Hepatocyte (in vitro differentiated cells): ENCODE measurements around the gene GUF1. TPM values are rescaled to one million over a fixed set of nuclear protein-coding genes. Genes with fewer than 3 reads are reported as not detected.

Source experiments
- DNase-seq: peaks from one replicate; pipeline ENCODE4 v3.0.0-alpha.2; 2016; ENCODE audit warnings: low spot score
- H2AFZ ChIP-seq: fragments of 200-600 bp; sonication (generic); 2 replicates; pipeline ENCODE4 v1.6.0; 2016; ENCODE audit warnings: antibody characterized with exemption, mild to moderate bottlenecking
- H3K27ac ChIP-seq: fragments of 200-600 bp; sonication (generic); 2 replicates; pipeline ENCODE4 v1.5.1; 2016; ENCODE audit warnings: mild to moderate bottlenecking
- H3K27me3 ChIP-seq: fragments of 200-600 bp; sonication (generic); 2 replicates; pipeline ENCODE4 v1.6.1; 2016
- H3K36me3 ChIP-seq: fragments of 200-600 bp; sonication (generic); replicated peaks from 2 replicates; pipeline ENCODE4 v1.5.1; 2016; ENCODE audit warnings: low read depth; ENCODE audit not compliant: insufficient read depth
- H3K4me1 ChIP-seq: fragments of 200-600 bp; sonication (generic); 2 replicates; pipeline ENCODE4 v1.5.1; 2016; ENCODE audit warnings: mild to moderate bottlenecking, moderate library complexity; ENCODE audit not compliant: insufficient read depth
- H3K4me2 ChIP-seq: fragments of 200-600 bp; sonication (generic); 2 replicates; pipeline ENCODE4 v1.6.0; 2016
- H3K4me3 ChIP-seq: fragments of 200-600 bp; sonication (generic); 2 replicates; pipeline ENCODE4 v1.5.1; 2016; ENCODE audit warnings: mild to moderate bottlenecking
- H3K79me2 ChIP-seq: fragments of 200-600 bp; sonication (generic); 2 replicates; pipeline ENCODE4 v1.6.0; 2017; ENCODE audit warnings: mild to moderate bottlenecking
- H3K9me2 ChIP-seq: fragments of 200-600 bp; sonication (generic); replicated peaks from 2 replicates; pipeline ENCODE4 v1.6.0; 2017; ENCODE audit warnings: mild to moderate bottlenecking; ENCODE audit not compliant: insufficient read depth
- H3K9me3 ChIP-seq: fragments of 200-600 bp; sonication (generic); 2 replicates; pipeline ENCODE4 v1.5.1; 2016; ENCODE audit warnings: low read depth, mild to moderate bottlenecking
- H4K20me1 ChIP-seq: fragments of 200-600 bp; sonication (generic); 2 replicates; pipeline ENCODE4 v1.6.0; 2016; ENCODE audit warnings: mild to moderate bottlenecking; ENCODE audit not compliant: insufficient read depth, poor library complexity, severe bottlenecking
- CTCF ChIP-seq: fragments of 200-600 bp; sonication (generic); IDR thresholded peaks from 2 replicates; pipeline ENCODE4 v1.5.1; 2016; ENCODE audit warnings: antibody characterized with exemption, mild to moderate bottlenecking; ENCODE audit not compliant: poor library complexity
- EZH2 ChIP-seq: fragments of 200-600 bp; sonication (generic); IDR thresholded peaks from 2 replicates; pipeline ENCODE4 v1.6.1; 2016; ENCODE audit warnings: antibody characterized with exemption, mild to moderate bottlenecking, borderline replicate concordance
- EZH2phosphoT487 ChIP-seq: fragments of 200-600 bp; sonication (generic); IDR thresholded peaks from one replicate; pipeline ENCODE4 v1.6.1; 2018; ENCODE audit warnings: antibody characterized with exemption, mild to moderate bottlenecking, low read depth, moderate library complexity; ENCODE audit not compliant: unreplicated experiment, severe bottlenecking
- WGBS: methylation state at CpG from one replicate; pipeline ENCODE4 v1.1.6; 2016; ENCODE audit warnings: low lambda C conversion rate; ENCODE audit errors: missing lambda C conversion rate; 5-methylcytosine and 5-hydroxymethylcytosine counted together
- polyA plus RNA-seq: library from polyadenylated mRNA; unstranded; fragments of >200 nt; fragmentation: Nextera tagmentation; extraction: Ambion mirVana; gene quantifications from 2 replicates; pipeline ENCODE4 v1.2.1, GENCODE V29; 2016
- total RNA-seq: library from RNA; depleted of rRNA; stranded (reverse); fragments of >200 nt; gene quantifications from 2 replicates; pipeline ENCODE4 v1.2.3, GENCODE V29; 2014

The GUF1 gene
- total RNA-seq (16.4 and 17.5 TPM in 2 replicates), polyA plus RNA-seq (10.9 and 13.7 TPM in 2 replicates)

- Histone ChIP-seq H3K4me1 (peaks cover 18% of the 10 kb centered on the region), H3K27me3 (no peaks in the 10 kb centered on the region), H3K27ac (peak within 1 kb of the TSS; percentile 97), H4K20me1 (no peaks in the 10 kb centered on the region), H3K9me3 (no peaks in the 10 kb centered on the region), H2AFZ (peak within 1 kb of the TSS; percentile 92), H3K79me2 (peaks cover 35% of the 10 kb centered on the region), H3K4me3 (peak within 1 kb of the TSS; percentile 58), H3K4me2 (peak within 1 kb of the TSS; percentile 81), H3K36me3 (no peaks in the 10 kb centered on the region), H3K9me2 (no peaks in the 10 kb centered on the region)
- under 1% methylated on average over 56 of the region's 57 CpGs for WGBS
- DNase-seq = peak; percentile 96
- TF ChIP-seq CTCF (no peak), EZH2phosphoT487 (no peak), EZH2 (no peak)
These were observed at the start of gene GUF1 for GRCh38 chr4:44678094-44679041. GUF1 (plus strand) TSS chr4:44678420; CDS start chr4:44678623, 203 bp downstream.

GRCh38 chr4:44629280-44629866 is 48.8 kb upstream of the GUF1 start:
- TF ChIP-seq CTCF (peak; percentile 76), EZH2 (no peak)
- peak; percentile 72 for DNase-seq
- Histone ChIP-seq H3K36me3 (no peaks in the 10 kb centered on the region), H3K79me2 (no peaks in the 10 kb centered on the region), H3K27ac (no peak overlapping the region), H4K20me1 (no peaks in the 10 kb centered on the region), H3K4me2 (no peak overlapping the region), H3K4me1 (no peaks in the 10 kb centered on the region), H3K9me3 (no peaks in the 10 kb centered on the region), H3K9me2 (no peaks in the 10 kb centered on the region), H3K4me3 (no peak overlapping the region), H3K27me3 (no peaks in the 10 kb centered on the region), H2AFZ (no peak overlapping the region)
- 3% methylated on average over 2 of the region's 2 CpGs for WGBS

GRCh38 chr4:44632089-44632488 is 46.1 kb upstream of the GUF1 start:
- 65% methylated on average over 4 of the region's 4 CpGs for WGBS
- no peak overlapping the region for H3K4me3 ChIP-seq
- H3K9me3 ChIP-seq = no peaks in the 10 kb centered on the region
- H3K4me2 ChIP-seq = no peak overlapping the region
- no peaks in the 10 kb centered on the region for H3K79me2 ChIP-seq
- no peaks in the 10 kb centered on the region for H3K4me1 ChIP-seq
- no peaks in the 10 kb centered on the region for H4K20me1 ChIP-seq
- no peaks in the 10 kb centered on the region for H3K36me3 ChIP-seq
- no peaks in the 10 kb centered on the region for H3K9me2 ChIP-seq
- H2AFZ ChIP-seq = no peak overlapping the region
- no peak for DNase-seq
- H3K27me3 ChIP-seq = no peaks in the 10 kb centered on the region
- TF ChIP-seq EZH2 (no peak), CTCF (peak; percentile 34)
- H3K27ac ChIP-seq = no peak overlapping the region
